Measurements from ENCODE around the gene PREX1. TPM values are rescaled to one million over a fixed set of nuclear protein-coding genes. Genes with fewer than 3 reads are reported as not detected.

PREX1 gene
- total RNA-seq, 1 experiment from 2014 or later, result not detected

- BruUV-seq (replicated peaks), result no TSS peak
- H3K27me3 Mint-ChIP-seq (ENCODE audit: insufficient read depth, unreplicated experiment), result peaks cover 42% of the 10 kb centered on the region
- ChIA-PET POLR2A (no interaction called here), CTCF (no interaction called here)
- no peaks in the 10 kb centered on the region for H3K9me3 Mint-ChIP-seq (ENCODE audit: unreplicated experiment)
- H3K4me1 Mint-ChIP-seq (ENCODE audit: insufficient read depth, unreplicated experiment), result no peaks in the 10 kb centered on the region
- DNase-seq (ENCODE audit: unreplicated experiment), result no peak
- H3K36me3 Mint-ChIP-seq (ENCODE audit: insufficient read depth, unreplicated experiment), result peaks cover 10% of the 10 kb centered on the region
- H3K27ac Mint-ChIP-seq (ENCODE audit: low read depth, unreplicated experiment), result no peak overlapping the region
- no peak for TF ChIP-seq CTCF (IDR thresholded peaks at IDR 0.05; ENCODE audit: unreplicated experiment)
- intact Hi-C loops (cut with micrococcal nuclease), result no loop called here
- H3K4me3 Mint-ChIP-seq (ENCODE audit: unreplicated experiment), result no peak overlapping the region
These were observed 95.5 kb downstream of the PREX1 start for GRCh38 chr20:48732081-48732829.

GRCh38 chr20:48731536-48731935, 96.3 kb downstream of the PREX1 start:
- H3K9me3 Mint-ChIP-seq (ENCODE audit: unreplicated experiment), result no peaks in the 10 kb centered on the region
- peaks cover 6% of the 10 kb centered on the region for H3K36me3 Mint-ChIP-seq (ENCODE audit: insufficient read depth, unreplicated experiment)
- no TSS peak for BruUV-seq (replicated peaks)
- TF ChIP-seq CTCF (IDR thresholded peaks at IDR 0.05; ENCODE audit: unreplicated experiment), result no peak
- H3K4me1 Mint-ChIP-seq (ENCODE audit: insufficient read depth, unreplicated experiment), result no peaks in the 10 kb centered on the region
- ChIA-PET CTCF (no interaction called here), POLR2A (interaction anchor here (0.6 kb wide), 1 partner anchor 1086 kb away, joined by 4 read pairs; no protein-coding TSS in a partner anchor)
- H3K27ac Mint-ChIP-seq (ENCODE audit: low read depth, unreplicated experiment), result no peak overlapping the region
- intact Hi-C loops (cut with micrococcal nuclease), result no loop called here
- H3K4me3 Mint-ChIP-seq (ENCODE audit: unreplicated experiment), result no peak overlapping the region
- no peak for DNase-seq (ENCODE audit: unreplicated experiment)
- H3K27me3 Mint-ChIP-seq (ENCODE audit: insufficient read depth, unreplicated experiment), result peaks cover 44% of the 10 kb centered on the region

- ChIA-PET CTCF (interaction anchor here (0.6 kb wide), 1 partner anchor 75 kb away, joined by 3 read pairs; no protein-coding TSS in a partner anchor), POLR2A (interaction anchor here (0.6 kb wide), 1 partner anchor 1086 kb away, joined by 4 read pairs; no protein-coding TSS in a partner anchor)
- BruUV-seq (replicated peaks), result no TSS peak
These were observed 96.8 kb downstream of the PREX1 start for GRCh38 chr20:48730977-48731376.

GRCh38 chr20:48729538-48729937, 98.3 kb downstream of the PREX1 start:
- no peak overlapping the region for H3K4me3 Mint-ChIP-seq (ENCODE audit: unreplicated experiment)
- H3K36me3 Mint-ChIP-seq (ENCODE audit: insufficient read depth, unreplicated experiment), result peaks cover 6% of the 10 kb centered on the region
- no peak overlapping the region for H3K27ac Mint-ChIP-seq (ENCODE audit: low read depth, unreplicated experiment)
- ChIA-PET CTCF (no interaction called here), POLR2A (no interaction called here)
- H3K9me3 Mint-ChIP-seq (ENCODE audit: unreplicated experiment), result no peaks in the 10 kb centered on the region
- intact Hi-C loops (cut with micrococcal nuclease), result no loop called here
- H3K4me1 Mint-ChIP-seq (ENCODE audit: insufficient read depth, unreplicated experiment), result no peaks in the 10 kb centered on the region
- no peak for TF ChIP-seq CTCF (IDR thresholded peaks at IDR 0.05; ENCODE audit: unreplicated experiment)
- H3K27me3 Mint-ChIP-seq (ENCODE audit: insufficient read depth, unreplicated experiment), result peaks cover 44% of the 10 kb centered on the region
- BruUV-seq (replicated peaks), result no TSS peak
- no peak for DNase-seq (ENCODE audit: unreplicated experiment)

More at GRCh38 chr20:48730977-48731376, 96.8 kb downstream of the PREX1 start:
- Mint-ChIP-seq H3K27me3 (ENCODE audit: insufficient read depth, unreplicated experiment) (peaks cover 44% of the 10 kb centered on the region), H3K9me3 (ENCODE audit: unreplicated experiment) (no peaks in the 10 kb centered on the region), H3K27ac (ENCODE audit: low read depth, unreplicated experiment) (no peak overlapping the region), H3K4me1 (ENCODE audit: insufficient read depth, unreplicated experiment) (no peaks in the 10 kb centered on the region), H3K36me3 (ENCODE audit: insufficient read depth, unreplicated experiment) (peaks cover 6% of the 10 kb centered on the region), H3K4me3 (ENCODE audit: unreplicated experiment) (no peak overlapping the region)
- intact Hi-C loops (cut with micrococcal nuclease), result no loop called here
- TF ChIP-seq CTCF (IDR thresholded peaks at IDR 0.05; ENCODE audit: unreplicated experiment), result no peak
- no peak for DNase-seq (ENCODE audit: unreplicated experiment)
